DLD1 (cell line): ENCODE results near the gene ANGPTL8.

Experiments used
- in situ Hi-C: cut with HindIII; loops from 2 replicates; pipeline ENCODE4 v1.10.0; 2017; ENCODE audit warnings: low sequenced_read_pairs

ANGPTL8 gene

GRCh38 chr19:11239377-11240000, at the start of gene ANGPTL8:
Gene ANGPTL8 (plus strand): TSS chr19:11239619. CDS start chr19:11239638, 19 bp downstream.
- in situ Hi-C loops = no loop called here

GRCh38 chr19:11190501-11190900, 48.9 kb upstream of the ANGPTL8 start:
- in situ Hi-C loops = no loop called here

- in situ Hi-C loops = no loop called here
Observed at GRCh38 chr19:11191273-11191755, 48.1 kb upstream of the ANGPTL8 start.

- in situ Hi-C loops = no loop called here
Observed at GRCh38 chr19:11191934-11192333, 47.5 kb upstream of the ANGPTL8 start.

GRCh38 chr19:11192957-11193939, 46.2 kb upstream of the ANGPTL8 start:
- in situ Hi-C loops = no loop called here

- in situ Hi-C loops = no loop called here
Observed at GRCh38 chr19:11194173-11194572, 45.2 kb upstream of the ANGPTL8 start.

GRCh38 chr19:11194656-11195558, 44.5 kb upstream of the ANGPTL8 start:
- in situ Hi-C loops = no loop called here

- in situ Hi-C loops = no loop called here
Observed at GRCh38 chr19:11195681-11196080, 43.7 kb upstream of the ANGPTL8 start.

GRCh38 chr19:11196406-11197287, 42.8 kb upstream of the ANGPTL8 start:
- in situ Hi-C loops = no loop called here

GRCh38 chr19:11197291-11198174, 41.9 kb upstream of the ANGPTL8 start, which contains the start of gene KANK2:
Gene KANK2 (minus strand): TSS chr19:11197545. CDS start chr19:11194511, 3,034 bp downstream.
- in situ Hi-C loops = no loop called here

- in situ Hi-C loops = no loop called here
Observed at GRCh38 chr19:11198175-11198534, 41.3 kb upstream of the ANGPTL8 start.

GRCh38 chr19:11198769-11199424, 40.5 kb upstream of the ANGPTL8 start:
- in situ Hi-C loops = no loop called here

- in situ Hi-C loops = no loop called here
Observed at GRCh38 chr19:11199517-11199916, 39.9 kb upstream of the ANGPTL8 start.

GRCh38 chr19:11200015-11200574, 39.3 kb upstream of the ANGPTL8 start:
- in situ Hi-C loops = no loop called here

GRCh38 chr19:11200931-11201330, 38.5 kb upstream of the ANGPTL8 start:
- in situ Hi-C loops = no loop called here

GRCh38 chr19:11201791-11202190, 37.6 kb upstream of the ANGPTL8 start:
- in situ Hi-C loops = no loop called here

- in situ Hi-C loops = no loop called here
Observed at GRCh38 chr19:11202488-11203193, 36.8 kb upstream of the ANGPTL8 start.
